GM21423 (cell line): ENCODE results near the gene DCAF4L1.

ENCODE experiments used
- ATAC-seq: cut with Tn5 transposase; IDR thresholded peaks from one replicate; pipeline ENCODE4 v1.9.1; 2021; ENCODE audit warnings: mild to moderate bottlenecking, moderate library complexity; ENCODE audit not compliant: unreplicated experiment

Gene DCAF4L1, protein sequence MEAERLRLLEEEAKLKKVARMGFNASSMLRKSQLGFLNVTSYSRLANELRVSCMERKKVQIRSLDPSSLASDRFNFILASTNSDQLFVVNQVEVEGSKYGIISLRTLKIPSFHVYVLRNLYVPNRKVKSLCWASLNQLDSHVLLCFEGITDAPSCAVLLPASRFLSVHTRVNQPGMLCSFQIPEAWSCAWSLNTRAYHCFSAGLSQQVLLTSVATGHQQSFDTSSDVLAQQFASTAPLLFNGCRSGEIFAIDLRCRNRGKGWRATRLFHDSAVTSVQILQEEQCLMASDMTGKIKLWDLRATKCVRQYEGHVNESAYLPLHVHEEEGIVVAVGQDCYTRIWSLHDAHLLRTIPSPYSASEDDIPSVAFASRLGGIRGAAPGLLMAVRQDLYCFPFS

DNA sequence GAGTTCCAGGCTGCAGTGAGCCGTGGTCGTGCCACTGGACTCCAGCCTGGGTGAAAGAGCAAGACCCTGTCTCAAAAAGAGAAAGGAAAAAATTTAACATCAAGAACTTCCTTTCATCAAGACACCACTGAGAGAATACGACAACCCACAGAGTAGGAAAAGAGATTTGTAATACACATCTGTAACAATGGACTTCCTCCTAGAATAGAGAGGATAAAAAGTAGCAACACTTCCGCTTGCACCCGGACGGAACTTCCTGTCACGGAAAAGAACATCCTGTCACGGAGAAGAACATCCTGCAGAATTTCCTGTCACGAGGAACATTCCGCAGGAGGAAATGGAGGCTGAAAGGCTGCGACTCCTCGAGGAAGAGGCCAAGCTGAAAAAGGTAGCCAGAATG is at the start of gene DCAF4L1:
TSS of gene DCAF4L1 (plus strand) at position 301 of the 400 bp plus-strand sequence. CDS start at position 338, 37 bp downstream.
- no peak for ATAC-seq

DNA sequence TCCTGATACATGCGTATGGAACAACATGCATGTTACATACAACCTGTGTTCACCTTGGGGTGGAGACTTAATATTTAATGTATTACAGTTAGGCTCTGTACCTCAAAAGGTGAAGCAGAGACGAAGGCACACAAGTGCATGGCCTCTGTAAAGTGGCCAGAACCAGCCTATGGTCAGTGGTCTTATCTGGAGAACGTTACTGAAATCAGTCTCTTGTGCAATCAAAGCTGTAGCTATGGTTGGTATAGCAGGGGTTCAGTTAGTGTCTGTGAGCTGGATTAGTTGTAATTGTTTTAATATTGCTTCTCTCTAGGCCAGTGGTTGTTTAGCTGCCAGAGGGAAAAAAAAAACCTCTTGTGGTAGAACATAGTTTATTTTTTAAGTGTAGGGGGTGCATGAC is 48.6 kb upstream of the DCAF4L1 start:
- ATAC-seq: no peak

DNA sequence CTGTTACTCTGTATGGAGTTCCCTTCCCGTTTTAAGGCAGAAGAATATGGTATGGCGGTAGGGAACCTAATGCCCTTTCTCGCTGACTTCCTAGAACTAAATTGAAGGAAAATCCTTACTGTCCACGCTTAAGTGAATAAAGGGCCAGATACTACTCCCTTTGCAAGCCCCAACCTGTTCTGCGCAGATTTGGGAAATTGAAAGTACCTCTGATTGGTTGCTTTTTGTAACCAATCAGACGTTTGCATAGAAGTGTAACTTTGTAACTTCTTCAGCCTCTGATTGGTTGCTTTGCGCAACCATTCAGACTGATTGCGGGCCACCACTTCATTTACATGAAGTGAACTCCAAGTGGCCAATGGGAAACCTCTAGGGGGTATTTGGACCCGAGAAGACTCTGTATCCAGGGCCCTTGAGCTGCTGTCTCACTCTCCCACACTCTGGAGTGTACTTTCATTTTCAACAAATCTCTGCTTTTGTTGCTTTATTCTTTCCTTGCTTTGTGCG is 47.5 kb upstream of the DCAF4L1 start:
- no peak for ATAC-seq

DNA sequence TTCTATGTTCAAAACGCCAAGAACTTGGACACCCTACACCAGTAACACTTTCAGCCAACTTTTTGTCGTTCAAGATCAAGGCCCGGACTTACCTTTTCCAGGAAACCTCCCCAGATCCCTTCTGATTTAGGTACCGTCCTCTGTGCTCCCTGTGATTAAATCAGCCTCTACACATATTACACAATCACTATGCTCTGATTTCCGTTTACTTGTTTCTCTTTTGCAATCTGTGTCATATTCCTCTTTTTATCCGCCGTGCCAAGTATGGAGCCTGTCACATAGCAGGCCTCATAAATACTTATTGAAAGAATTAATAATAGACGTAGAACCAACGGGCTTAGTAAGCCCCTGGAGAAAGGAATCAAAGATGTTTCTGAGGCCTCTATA is 47.0 kb upstream of the DCAF4L1 start:
- no peak for ATAC-seq

DNA sequence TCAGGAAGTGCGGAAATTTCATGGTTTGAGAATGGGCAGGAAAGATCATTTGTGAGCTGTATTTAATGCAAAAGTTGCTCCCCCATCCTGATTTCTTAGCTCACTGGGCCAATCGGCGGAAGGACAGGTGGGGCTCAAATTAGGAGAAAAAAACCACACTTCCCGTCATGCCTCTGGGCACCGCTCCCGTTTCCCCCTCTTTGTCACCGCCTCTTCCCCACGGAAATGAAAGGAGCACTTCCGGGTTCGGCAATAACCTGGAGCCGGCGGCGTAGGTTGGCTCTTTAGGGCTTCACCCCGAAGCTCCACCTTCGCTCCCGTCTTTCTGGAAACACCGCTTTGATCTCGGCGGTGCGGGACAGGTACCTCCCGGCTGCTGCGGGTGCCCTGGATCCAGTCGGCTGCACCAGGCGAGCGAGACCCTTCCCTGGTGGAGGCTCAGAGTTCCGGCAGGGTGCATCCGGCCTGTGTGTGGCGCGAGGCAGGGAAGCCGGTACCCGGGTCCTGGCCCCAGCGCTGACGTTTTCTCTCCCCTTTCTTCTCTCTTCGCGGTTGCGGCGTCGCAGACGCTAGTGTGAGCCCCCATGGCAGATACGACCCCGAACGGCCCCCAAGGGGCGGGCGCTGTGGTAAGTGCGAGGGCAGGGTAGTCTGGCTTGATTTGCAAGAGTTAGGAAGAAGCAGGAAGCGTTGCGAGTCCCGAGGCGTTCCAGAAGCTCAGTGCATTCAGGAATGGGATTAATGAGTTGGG is 46.5 kb upstream of the DCAF4L1 start, which contains the start of gene TMEM33:
TSS of gene TMEM33 (plus strand) at position 529 of the 751 bp plus-strand sequence. CDS start at position 585, 56 bp downstream.
- ATAC-seq: peak; percentile 90

DNA sequence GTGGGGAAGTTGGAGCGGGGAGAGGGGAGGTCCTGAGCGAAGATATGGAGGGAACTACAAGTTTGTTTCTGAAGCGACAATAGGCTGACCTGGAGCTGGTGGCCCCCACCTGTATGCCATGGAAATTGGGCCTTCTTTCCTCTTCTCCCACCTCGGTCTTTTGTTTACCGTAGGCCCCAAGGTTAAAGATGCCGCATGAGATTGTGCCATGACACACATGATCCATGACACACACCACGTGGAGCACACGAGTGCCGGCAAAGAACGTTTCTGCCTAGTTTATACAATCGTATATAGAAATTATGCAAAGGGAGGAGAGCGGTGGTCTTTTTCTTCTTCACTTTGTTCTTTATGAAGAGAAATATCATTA is 45.9 kb upstream of the DCAF4L1 start:
- peak; percentile 19 for ATAC-seq

DNA sequence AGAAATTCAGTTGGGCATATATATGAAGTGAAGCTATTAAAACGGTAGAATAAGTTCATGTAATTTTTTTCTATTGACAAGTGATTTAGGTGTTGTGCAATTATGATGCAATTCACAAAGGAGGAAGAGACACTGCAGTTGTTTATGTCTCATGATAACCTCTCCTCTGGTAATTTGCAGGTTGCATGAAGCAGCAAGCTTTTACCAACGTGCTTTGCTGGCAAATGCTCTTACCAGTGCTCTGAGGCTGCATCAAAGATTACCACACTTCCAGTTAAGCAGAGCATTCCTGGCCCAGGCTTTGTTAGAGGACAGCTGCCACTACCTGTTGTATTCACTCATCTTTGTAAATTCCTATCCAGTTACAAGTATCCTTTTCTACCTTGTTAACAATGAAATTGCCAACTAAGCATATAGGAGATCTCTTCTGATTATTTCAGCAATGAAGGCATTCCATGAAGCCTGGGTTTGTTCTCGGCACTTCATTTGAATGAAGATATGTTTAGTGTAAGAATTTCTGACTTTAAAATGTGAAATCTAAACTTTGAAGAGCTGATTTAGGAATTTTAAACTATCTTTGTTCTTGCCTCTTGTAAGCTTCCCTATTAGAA is 42.4 kb upstream of the DCAF4L1 start:
- no peak for ATAC-seq

DNA sequence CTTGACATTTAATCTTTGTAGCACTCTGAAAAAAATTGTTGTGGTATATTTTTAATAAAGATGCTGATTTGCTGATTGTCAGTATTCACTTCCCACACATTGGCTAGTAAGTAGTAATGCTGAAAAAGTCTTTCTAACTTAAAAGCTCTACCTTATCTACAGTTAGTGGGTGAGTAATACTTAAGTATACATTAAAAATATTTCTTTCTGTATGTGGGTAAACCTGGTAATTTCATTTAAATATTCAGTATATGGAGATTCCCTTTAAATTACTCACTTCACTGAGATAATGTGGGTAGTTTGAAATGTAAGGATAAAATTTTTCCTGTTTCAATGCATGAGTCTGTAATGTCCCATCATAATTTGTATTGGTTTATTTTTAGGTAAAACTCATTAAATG is 40.7 kb upstream of the DCAF4L1 start:
- ATAC-seq: no peak

DNA sequence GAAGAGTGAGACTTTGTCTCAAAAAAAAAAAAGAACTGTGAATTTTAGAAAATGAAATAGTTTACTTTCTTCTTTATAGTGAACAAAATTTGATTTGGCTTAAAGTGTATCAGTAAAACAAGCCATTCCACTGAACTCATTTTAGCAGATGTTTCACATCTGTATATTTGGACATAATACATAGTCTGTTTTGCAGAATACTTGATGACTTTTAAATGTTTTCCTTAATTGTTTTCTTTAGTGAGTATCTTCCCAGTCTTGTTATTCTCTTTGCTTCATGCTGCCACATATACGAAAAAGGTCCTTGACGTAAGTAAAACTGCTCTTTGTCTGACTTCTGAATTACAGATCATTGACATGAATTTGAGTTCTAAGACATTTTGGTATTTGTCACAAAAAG is 38.0 kb upstream of the DCAF4L1 start:
- no peak for ATAC-seq

DNA sequence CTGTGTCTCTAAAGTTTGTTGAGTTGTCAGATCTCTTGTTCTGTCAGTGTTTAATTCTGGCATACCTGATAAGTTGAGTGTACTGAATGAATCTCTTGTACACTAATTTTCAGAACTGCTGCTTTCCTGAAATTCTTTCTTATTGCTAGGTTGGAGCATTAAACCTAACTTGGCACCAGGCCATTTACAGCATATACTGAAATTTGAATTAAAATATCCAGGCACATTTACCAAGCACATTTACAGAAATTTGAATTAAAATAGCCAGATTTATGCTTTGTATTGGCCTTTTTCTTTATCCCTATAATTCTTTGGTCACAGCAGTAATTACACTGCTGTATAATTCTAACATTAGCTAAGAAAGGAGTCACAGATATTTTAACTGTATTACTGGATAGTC is 37.5 kb upstream of the DCAF4L1 start:
- no peak for ATAC-seq

DNA sequence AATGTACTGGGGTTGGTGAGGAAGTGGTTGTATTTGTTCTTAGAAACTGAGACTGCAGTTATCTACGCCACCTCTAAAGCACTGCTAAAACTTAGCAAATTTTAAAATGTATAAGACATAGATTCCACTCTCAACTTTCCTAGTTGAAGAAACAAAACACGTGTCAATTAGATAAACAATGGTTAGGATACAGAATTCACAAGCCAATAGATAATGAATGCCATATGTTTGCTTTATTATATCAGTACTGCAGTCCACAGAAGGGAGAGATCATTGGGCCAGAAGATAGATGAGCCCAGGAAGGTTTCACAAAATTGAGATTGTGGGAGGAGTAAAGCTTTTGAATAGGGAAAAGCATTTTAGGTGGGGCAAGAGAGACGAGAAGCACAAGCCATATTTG is 32.0 kb upstream of the DCAF4L1 start:
- no peak for ATAC-seq

DNA sequence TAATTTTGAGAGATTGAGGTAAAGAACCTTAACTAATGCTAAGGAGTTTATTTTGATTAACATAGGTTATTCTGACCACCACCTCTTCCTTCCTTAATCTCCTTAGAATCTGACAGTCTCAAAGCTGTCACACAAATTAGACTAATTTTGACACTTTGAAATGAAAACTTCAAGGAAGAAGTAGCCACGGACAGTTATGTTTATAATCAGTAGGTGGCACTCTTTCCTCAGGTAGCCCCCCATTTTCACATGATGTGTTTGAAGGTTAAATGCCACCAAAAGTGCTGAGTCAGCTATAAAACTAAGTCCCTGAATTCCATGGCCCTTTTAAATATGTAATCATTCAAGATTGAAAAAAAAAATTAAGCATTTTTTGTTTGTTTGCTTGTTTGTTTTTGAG is 23.9 kb upstream of the DCAF4L1 start:
- peak; percentile 52 for ATAC-seq

DNA sequence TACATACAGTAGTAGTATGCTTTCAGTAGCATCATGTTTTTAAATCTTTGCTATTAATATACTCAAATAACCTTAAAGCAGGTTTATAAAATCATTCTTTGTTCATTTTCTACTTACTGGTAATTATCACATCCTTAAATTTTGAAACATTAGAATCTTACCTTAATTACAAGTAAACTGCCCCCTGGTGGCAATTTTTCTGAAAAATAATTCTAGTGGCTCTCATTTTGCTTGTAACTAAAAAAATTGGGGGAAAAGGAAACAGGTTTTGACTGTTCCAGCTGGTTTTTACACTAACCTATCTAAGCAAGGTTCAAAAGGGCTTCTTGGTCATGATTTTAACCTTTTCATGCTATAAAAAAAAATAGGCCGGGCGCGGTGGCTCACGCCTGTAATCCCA is 18.5 kb upstream of the DCAF4L1 start:
- no peak for ATAC-seq

DNA sequence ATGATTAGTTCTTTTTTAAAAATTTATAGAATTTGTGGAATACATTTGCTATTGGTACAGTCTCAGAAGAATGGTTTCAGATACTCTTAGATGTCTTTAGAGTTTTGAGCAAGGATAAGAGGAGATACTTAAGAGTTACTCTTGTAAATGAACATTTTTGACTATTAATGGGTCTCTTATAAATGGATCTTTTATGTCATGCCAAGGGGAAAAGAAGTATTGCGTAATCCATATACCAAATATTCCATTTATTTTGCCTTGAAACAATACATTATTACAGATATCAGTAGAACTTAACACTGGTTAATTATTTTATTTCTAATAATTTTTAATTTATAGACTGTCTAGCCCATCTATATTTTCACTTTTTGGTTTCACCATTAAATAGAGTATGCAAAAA is 17.2 kb upstream of the DCAF4L1 start:
- ATAC-seq: no peak

DNA sequence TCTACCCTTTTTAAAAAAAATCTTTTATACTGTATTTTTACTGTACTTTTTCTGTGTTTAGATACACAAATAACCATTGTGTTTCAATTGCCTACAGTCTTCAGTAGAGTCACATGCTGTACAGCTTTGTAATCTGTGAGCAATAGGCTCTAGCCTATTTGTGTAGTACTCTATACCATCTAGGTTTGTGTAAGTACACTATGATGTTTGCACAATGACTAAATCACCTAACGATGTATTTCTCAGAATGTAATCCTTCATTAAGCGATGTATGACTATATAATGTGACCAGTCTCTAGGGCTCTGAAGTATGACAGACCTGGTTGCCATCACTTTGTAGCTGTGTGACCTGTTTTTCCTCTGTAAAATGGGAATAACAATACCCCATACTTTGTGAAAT is 14.2 kb upstream of the DCAF4L1 start:
- ATAC-seq: no peak

DNA sequence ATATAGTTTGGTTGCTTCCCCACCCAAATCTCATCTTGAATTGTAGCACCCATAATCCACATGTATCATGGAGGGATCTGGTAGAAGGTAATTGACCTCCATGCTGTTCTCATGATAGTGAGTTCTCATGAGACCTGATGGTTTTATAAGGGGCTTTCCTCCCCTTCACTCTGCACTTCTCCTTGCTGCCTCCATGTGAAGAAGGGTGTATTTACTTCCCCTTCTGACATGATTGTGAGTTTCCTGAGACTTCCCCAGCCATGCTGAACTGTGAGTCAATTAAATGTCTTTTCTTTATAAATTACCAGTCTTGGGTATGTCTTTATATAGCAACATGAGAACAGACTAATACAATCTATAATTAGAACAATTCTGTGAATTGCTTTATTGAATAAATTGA is 11.9 kb upstream of the DCAF4L1 start:
- no peak for ATAC-seq

DNA sequence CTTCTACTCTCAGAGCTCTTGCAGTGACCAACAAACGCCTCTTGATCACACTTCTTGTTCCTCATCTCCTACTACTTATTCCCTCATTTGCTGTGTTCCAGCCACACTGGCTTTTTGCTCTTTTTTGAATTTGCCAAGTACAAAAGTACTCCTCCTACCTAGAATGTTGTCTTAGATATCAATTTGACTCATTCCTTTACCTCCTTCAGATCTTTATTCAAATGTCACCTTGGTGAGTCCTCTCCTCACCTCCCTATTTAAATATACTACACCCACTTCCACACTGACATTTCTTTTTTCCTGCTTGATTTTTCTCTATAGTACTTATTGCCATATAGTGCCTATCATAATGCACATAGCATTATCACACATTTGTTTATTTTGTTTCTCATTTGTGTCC is 6.2 kb upstream of the DCAF4L1 start:
- ATAC-seq: no peak

DNA sequence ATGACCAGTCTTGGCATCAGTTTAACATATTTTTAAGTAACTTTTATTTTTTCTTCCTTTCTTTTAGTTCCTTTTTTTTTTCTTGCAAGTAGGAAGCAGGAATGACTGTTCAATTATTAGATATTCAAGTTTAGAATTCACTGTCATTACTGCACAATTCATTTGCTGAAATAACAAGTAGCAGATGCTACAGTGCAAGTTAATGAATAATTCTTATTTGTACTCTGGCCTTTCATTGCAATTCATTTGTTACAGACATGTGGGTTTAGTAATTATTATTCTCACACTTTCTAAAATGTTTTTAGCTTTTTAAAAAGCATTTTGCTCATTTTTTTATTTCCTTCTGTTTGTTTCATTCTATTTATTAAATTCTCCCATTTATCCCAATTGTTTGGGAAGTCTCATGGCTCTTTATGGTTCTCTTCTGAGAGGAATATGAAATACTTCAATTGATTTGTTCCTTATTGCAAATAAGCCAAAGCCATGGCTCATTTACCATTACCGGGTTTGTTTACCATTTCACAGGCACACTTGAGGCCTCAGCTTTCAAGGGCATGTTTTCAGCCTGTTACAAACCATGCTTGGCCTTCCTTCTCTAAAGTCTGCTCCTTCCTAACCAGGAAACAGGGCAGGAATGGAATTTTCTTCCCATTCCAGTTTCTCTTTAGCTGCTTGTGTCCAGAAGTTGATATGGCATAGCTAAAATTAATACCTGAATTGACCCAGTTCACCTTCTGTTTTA is 4.6 kb upstream of the DCAF4L1 start:
- no peak for ATAC-seq

DNA sequence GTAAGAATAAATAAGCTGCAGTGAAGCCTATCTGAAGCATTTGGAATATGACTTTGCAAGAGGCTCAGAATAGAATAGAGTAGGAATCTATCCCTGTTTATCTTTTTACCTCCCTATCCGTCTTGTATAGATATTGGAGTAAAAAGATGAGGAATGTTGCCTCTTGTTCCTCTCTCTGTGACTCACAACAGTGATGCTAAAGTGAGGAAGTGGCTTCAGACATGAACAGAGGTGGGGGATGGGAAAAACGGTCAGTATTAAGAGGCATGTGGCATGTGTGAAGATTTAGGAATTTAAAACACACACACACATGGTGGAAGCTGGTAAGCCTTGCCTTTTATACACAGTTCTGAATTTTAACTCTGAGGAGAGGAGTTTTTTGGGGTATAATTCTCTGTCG is 3.8 kb upstream of the DCAF4L1 start:
- ATAC-seq: no peak

DNA sequence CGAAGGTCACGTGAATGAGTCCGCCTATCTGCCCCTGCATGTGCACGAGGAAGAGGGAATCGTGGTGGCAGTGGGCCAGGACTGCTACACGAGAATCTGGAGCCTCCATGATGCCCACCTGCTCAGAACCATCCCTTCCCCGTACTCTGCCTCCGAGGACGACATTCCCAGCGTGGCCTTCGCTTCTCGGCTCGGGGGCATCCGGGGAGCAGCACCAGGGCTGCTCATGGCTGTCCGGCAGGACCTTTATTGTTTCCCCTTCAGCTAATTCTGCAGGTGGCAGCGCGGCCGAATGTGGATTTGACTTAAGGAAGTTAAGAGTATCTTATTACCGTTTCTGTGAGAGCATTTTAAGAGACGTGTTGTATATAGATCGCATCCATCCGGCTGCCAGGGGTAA is 1.2 kb downstream of the DCAF4L1 start:
- no peak for ATAC-seq

DNA sequence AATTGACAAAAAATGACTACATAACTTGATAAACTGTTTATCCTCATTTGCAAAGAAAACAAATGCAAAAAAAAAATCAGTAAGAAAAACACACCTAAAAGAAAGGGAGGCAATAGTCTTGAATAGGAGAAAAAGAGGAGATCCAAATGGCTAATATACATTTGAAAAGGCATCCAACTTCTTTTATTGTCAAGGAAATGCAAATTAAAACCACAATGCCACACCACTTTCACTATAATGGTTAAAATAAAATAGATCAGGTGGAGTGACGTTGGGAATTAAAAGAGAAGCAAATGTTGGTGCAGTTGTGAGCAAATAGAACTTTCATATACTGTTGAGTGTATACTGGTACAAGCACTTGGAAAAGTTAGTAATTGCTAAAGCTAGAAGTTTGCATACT is 3.6 kb downstream of the DCAF4L1 start:
- ATAC-seq: no peak
